ENCODE measurements around the gene ARMC5. TPM values are rescaled to one million over a fixed set of nuclear protein-coding genes. Genes with fewer than 3 reads are reported as not detected.
"Not testable (repeated sequence)": the region's sequence is repeated elsewhere in the genome, so short reads cannot be mapped to it uniquely, and the experiment has no call there.

The ARMC5 gene
- total RNA-seq, 1 experiment from 2014 or later = 11.3 TPM

DNA sequence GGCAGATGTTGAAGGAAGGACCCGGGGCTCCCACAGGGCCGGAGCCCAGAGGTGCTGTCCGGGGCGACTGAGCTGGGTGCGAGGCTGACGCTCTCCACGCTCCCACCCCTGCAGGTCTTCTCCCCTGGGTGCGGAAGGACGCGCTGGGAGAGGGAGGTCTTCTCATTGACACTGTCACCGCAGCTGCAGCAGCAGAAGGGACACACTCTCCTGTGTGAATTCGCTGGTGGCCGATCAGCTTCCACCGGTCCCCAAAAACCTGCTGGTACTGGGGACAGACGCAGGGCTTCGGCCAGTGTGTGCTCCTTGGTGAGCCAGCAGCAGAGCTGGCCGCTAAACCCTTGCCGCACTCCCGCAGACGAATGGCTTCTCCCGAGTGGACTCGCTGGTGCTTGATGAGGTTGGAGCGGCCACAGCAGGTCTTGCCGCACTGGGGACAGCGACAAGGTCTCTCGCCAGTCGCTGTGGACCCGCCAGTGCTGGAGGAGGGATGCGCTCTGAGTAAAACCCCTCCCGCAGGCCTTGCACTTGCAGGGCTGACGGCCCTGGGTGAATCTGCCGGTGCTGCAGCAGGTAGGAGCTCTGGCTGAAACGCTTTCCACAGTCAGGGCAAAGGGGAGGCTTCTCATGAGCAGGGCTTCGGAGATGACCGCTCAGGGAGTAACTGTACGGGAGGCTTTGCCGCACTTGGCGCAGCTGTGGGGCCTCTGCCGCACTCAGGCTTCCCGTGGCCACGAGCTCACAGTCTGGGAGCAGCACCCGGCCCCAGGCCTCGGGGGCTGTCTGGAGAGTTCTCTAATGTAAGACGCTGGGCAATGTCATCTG, 22.9 kb upstream of the ARMC5 start (continued):
- TF ChIP-seq, protein P1, sequence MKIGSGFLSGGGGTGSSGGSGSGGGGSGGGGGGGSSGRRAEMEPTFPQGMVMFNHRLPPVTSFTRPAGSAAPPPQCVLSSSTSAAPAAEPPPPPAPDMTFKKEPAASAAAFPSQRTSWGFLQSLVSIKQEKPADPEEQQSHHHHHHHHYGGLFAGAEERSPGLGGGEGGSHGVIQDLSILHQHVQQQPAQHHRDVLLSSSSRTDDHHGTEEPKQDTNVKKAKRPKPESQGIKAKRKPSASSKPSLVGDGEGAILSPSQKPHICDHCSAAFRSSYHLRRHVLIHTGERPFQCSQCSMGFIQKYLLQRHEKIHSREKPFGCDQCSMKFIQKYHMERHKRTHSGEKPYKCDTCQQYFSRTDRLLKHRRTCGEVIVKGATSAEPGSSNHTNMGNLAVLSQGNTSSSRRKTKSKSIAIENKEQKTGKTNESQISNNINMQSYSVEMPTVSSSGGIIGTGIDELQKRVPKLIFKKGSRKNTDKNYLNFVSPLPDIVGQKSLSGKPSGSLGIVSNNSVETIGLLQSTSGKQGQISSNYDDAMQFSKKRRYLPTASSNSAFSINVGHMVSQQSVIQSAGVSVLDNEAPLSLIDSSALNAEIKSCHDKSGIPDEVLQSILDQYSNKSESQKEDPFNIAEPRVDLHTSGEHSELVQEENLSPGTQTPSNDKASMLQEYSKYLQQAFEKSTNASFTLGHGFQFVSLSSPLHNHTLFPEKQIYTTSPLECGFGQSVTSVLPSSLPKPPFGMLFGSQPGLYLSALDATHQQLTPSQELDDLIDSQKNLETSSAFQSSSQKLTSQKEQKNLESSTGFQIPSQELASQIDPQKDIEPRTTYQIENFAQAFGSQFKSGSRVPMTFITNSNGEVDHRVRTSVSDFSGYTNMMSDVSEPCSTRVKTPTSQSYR (CRISPR knock-in tag; IDR thresholded peaks at IDR 0.05) = no peak

DNA sequence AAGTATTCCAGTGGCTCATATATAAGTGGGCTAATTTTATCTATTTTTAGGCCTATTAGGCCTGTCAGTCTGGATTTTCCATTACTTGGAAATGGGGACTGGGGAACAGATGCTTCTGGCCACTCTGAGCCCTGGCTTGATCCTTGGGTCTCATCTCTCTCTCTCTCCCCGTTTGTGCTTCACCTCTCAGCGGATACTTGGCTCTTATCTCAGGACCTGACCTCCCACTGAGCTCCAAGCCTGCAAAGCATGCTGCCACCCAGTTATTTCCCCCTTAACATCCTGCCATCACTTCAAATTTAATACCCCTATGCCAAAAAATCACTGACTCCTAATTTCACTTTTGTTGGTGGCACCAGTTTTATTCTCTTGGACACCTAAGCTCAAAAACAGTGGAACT, 20.9 kb upstream of the ARMC5 start:
- H3K27ac Mint-ChIP-seq = no peak overlapping the region
- no peak overlapping the region for H3K4me3 Mint-ChIP-seq
- CTCF ChIA-PET = interaction anchor here (0.7 kb wide), 1 partner anchor 56 kb away, joined by 4 read pairs; no protein-coding TSS in a partner anchor
- no peak for DNase-seq (ENCODE audit: low spot score)
- H3K9me3 Mint-ChIP-seq = no peaks in the 10 kb centered on the region
- H3K27me3 Mint-ChIP-seq (ENCODE audit: low read depth) = peaks cover 9% of the 10 kb centered on the region
- H3K4me1 Mint-ChIP-seq = no peaks in the 10 kb centered on the region; the same call in 1 of the 2 replicates
- TF ChIP-seq ZNF396 (CRISPR knock-in tag; IDR thresholded peaks at IDR 0.05; ENCODE audit: borderline replicate concordance) (no peak), ESRRA (CRISPR knock-in tag; IDR thresholded peaks at IDR 0.05; ENCODE audit: borderline replicate concordance) (no peak), GRHL2 (CRISPR knock-in tag; IDR thresholded peaks at IDR 0.05; ENCODE audit: insufficient replicate concordance, severe bottlenecking) (no peak), ZNF317 (CRISPR knock-in tag; IDR thresholded peaks at IDR 0.05; ENCODE audit: borderline replicate concordance, low read depth) (no peak), ZNF138 (CRISPR knock-in tag; conservative IDR thresholded peaks at IDR 0.05) (no peak), NFYB (CRISPR knock-in tag; conservative IDR thresholded peaks at IDR 0.05; ENCODE audit: low read depth) (no peak), MXD4 (CRISPR knock-in tag; IDR thresholded peaks at IDR 0.05; ENCODE audit: borderline replicate concordance) (no peak), ZNF416 (CRISPR knock-in tag; IDR thresholded peaks at IDR 0.05) (no peak), ZBTB21 (CRISPR knock-in tag; IDR thresholded peaks at IDR 0.05; ENCODE audit: borderline replicate concordance) (no peak), NFATC4 (CRISPR knock-in tag; IDR thresholded peaks at IDR 0.05) (no peak), SMAD4 (CRISPR knock-in tag; IDR thresholded peaks at IDR 0.05) (no peak), MYBL2 (CRISPR knock-in tag; IDR thresholded peaks at IDR 0.05) (no peak)
- TF ChIP-seq, protein P2, sequence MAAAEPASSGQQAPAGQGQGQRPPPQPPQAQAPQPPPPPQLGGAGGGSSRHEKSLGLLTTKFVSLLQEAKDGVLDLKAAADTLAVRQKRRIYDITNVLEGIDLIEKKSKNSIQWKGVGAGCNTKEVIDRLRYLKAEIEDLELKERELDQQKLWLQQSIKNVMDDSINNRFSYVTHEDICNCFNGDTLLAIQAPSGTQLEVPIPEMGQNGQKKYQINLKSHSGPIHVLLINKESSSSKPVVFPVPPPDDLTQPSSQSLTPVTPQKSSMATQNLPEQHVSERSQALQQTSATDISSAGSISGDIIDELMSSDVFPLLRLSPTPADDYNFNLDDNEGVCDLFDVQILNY (CRISPR knock-in tag; IDR thresholded peaks at IDR 0.05) = no peak
- TF ChIP-seq, protein P3, sequence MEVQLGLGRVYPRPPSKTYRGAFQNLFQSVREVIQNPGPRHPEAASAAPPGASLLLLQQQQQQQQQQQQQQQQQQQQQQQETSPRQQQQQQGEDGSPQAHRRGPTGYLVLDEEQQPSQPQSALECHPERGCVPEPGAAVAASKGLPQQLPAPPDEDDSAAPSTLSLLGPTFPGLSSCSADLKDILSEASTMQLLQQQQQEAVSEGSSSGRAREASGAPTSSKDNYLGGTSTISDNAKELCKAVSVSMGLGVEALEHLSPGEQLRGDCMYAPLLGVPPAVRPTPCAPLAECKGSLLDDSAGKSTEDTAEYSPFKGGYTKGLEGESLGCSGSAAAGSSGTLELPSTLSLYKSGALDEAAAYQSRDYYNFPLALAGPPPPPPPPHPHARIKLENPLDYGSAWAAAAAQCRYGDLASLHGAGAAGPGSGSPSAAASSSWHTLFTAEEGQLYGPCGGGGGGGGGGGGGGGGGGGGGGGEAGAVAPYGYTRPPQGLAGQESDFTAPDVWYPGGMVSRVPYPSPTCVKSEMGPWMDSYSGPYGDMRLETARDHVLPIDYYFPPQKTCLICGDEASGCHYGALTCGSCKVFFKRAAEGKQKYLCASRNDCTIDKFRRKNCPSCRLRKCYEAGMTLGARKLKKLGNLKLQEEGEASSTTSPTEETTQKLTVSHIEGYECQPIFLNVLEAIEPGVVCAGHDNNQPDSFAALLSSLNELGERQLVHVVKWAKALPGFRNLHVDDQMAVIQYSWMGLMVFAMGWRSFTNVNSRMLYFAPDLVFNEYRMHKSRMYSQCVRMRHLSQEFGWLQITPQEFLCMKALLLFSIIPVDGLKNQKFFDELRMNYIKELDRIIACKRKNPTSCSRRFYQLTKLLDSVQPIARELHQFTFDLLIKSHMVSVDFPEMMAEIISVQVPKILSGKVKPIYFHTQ (CRISPR knock-in tag; IDR thresholded peaks at IDR 0.05) = no peak
- TF ChIP-seq, protein P1 (CRISPR knock-in tag; IDR thresholded peaks at IDR 0.05) = no peak
- TF ChIP-seq, protein P4, sequence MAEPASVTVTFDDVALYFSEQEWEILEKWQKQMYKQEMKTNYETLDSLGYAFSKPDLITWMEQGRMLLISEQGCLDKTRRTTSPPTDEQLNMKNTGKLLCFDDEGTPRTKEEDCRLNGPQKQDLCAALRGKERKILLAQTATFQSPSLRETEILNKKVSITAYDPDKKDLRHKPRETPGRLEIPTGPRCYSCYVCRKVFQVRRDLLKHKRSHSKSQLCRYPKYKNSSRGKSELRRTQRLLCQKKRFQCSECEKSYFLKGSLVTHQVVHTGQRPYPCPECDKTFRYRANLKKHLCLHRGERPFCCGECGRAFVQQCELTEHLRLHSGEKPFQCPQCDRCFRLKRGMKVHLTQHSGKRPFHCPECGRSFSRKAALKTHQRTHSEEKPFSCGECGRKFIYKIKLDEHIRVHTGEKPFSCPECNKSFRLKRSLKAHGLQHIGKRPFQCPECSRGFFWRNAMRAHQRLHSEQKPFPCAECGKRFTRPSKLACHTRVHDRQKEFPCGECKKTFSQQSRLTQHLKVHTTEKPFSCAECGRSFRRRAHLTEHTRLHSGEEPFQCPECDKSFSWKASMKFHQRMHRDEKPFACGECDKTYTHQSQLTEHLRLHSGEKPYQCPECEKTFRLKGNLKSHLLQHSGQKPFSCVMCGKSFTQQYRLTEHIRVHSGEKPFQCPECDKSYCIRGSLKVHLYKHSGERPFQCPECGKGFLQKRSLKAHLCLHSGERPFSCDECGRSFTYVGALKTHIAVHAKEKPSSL (CRISPR knock-in tag; conservative IDR thresholded peaks at IDR 0.05) = no peak
- TF ChIP-seq, protein P5, sequence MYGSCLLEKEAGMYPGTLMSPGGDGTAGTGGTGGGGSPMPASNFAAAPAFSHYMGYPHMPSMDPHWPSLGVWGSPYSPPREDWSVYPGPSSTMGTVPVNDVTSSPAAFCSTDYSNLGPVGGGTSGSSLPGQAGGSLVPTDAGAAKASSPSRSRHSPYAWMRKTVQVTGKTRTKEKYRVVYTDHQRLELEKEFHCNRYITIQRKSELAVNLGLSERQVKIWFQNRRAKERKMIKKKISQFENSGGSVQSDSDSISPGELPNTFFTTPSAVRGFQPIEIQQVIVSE (CRISPR knock-in tag; IDR thresholded peaks at IDR 0.05; ENCODE audit: borderline replicate concordance) = no peak
- no peak for ATAC-seq
- POLR2A ChIA-PET = no interaction called here
- H3K36me3 Mint-ChIP-seq = no peaks in the 10 kb centered on the region

DNA sequence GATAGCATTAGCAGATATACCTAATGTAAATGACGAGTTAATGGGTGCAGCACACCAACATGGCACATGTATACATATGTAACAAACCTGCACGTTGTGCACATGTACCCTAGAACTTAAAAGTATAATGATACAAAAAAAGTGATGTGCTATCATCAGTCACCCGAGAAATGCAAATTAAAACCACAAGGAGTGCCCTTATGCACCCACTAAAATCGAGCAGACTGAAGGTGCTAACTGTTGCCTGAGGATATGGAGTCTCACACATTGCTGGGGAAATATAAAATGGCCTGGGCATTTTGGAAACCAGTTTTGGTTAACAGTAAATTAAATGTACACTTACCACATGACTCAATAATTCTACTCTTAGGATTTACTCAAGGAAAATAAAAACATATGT, 20.3 kb upstream of the ARMC5 start:
- H3K4me1 Mint-ChIP-seq; H3K27me3 Mint-ChIP-seq (ENCODE audit: low read depth); H3K9me3 Mint-ChIP-seq; H3K4me3 Mint-ChIP-seq; POLR2A ChIA-PET; H3K36me3 Mint-ChIP-seq; H3K27ac Mint-ChIP-seq; ATAC-seq; DNase-seq (ENCODE audit: low spot score): not testable (repeated sequence)
- CTCF ChIA-PET = interaction anchor here (0.7 kb wide), 1 partner anchor 57 kb away, joined by 4 read pairs; no protein-coding TSS in a partner anchor
